Left renal cortex interstitium (tissue), 4 donors: Measurements from ENCODE around the gene PRRX2. TPM values are rescaled to one million over a fixed set of nuclear protein-coding genes. Genes with fewer than 3 reads are reported as not detected.
A peak's percentile ranks its signal among the peaks of the same experiment; 100 is the strongest.
"Not testable (repeated sequence)": the region's sequence is repeated elsewhere in the genome, so short reads cannot be mapped to it uniquely, and the experiment has no call there.

Experiments used
- DNase-seq, 4 donors: peaks; one replicate each; pipeline ENCODE4 v3.0.0-alpha.2; 2013; ENCODE audit warnings: low read depth in 4 of 4, low spot score in 2 of 4, missing footprints in 1 of 4
- polyA plus RNA-seq, 4 donors: library from polyadenylated mRNA; unstranded; fragments of 120-200 nt; gene quantifications; one replicate each; pipeline ENCODE4 v1.2.1, GENCODE V29; 2013; ENCODE audit not compliant: insufficient read length in 4 of 4

The PRRX2 gene
- polyA plus RNA-seq, 4 donors = 0.83 to 1.5 (median 1.2) TPM

- no peak for DNase-seq
Observed at GRCh38 chr9:129635099-129636065, 30.1 kb upstream of the PRRX2 start.

GRCh38 chr9:129636343-129636742 is 29.1 kb upstream of the PRRX2 start:
- DNase-seq = not testable (repeated sequence)

- DNase-seq = no peak
Observed at GRCh38 chr9:129637102-129637501, 28.3 kb upstream of the PRRX2 start.

- DNase-seq = no peak
Observed at GRCh38 chr9:129637673-129638439, 27.6 kb upstream of the PRRX2 start.

GRCh38 chr9:129639034-129639630 is 26.3 kb upstream of the PRRX2 start:
- DNase-seq = no peak

- no peak for DNase-seq
Observed at GRCh38 chr9:129639756-129640085, 25.7 kb upstream of the PRRX2 start.

- DNase-seq = no peak
Observed at GRCh38 chr9:129640086-129640870, 25.2 kb upstream of the PRRX2 start.

GRCh38 chr9:129640871-129641749 is 24.3 kb upstream of the PRRX2 start:
- DNase-seq = no peak

GRCh38 chr9:129641750-129642585 is 23.5 kb upstream of the PRRX2 start, which contains the start of gene ASB6:
ASB6 (minus strand) TSS chr9:129642151; CDS start chr9:129641999, 152 bp downstream.
- peak; percentile 86 to 96 (median 95) for DNase-seq

GRCh38 chr9:129643706-129644105 is 21.7 kb upstream of the PRRX2 start:
- no peak for DNase-seq

GRCh38 chr9:129644365-129644764 is 21.1 kb upstream of the PRRX2 start:
- DNase-seq = no peak

- DNase-seq = no peak
Observed at GRCh38 chr9:129644902-129645301, 20.5 kb upstream of the PRRX2 start.

GRCh38 chr9:129646252-129646651 is 19.2 kb upstream of the PRRX2 start:
- DNase-seq = no peak

GRCh38 chr9:129646654-129647053 is 18.8 kb upstream of the PRRX2 start:
- DNase-seq = no peak

- no peak for DNase-seq
Observed at GRCh38 chr9:129647635-129648034, 17.8 kb upstream of the PRRX2 start.

- no peak for DNase-seq
Observed at GRCh38 chr9:129648092-129648763, 17.2 kb upstream of the PRRX2 start.

GRCh38 chr9:129648764-129649115 is 16.7 kb upstream of the PRRX2 start:
- no peak for DNase-seq
